Adrenal gland (tissue), 12 donors: ENCODE results near the gene RETSAT. TPM values are rescaled to one million over a fixed set of nuclear protein-coding genes. Genes with fewer than 3 reads are reported as not detected.
"Not testable (repeated sequence)": the region's sequence is repeated elsewhere in the genome, so short reads cannot be mapped to it uniquely, and the experiment has no call there.

Experiments
- DNase-seq, 7 donors: peaks; one replicate each; pipeline ENCODE4 v3.0.0-alpha.2; 2019 to 2020
- H3K27ac ChIP-seq, 5 donors: fragments of 200-600 bp; sonication (generic) in 4 of 5; 1 replicate in 3 of 5; 2 replicates in 2 of 5; pipeline versions ENCODE4 v1.5.1 to v1.8.0; 2016 to 2020; ENCODE audit warnings: mild to moderate bottlenecking in 1 of 5
- H3K27me3 ChIP-seq: fragments of 200-600 bp; 2 replicates; pipeline ENCODE4 v1.8.0; 2021
- H3K36me3 ChIP-seq, 2 donors: fragments of 200-600 bp; replicated peaks in 1 of 2; 1 replicate in 1 of 2; 2 replicates in 1 of 2; pipeline versions ENCODE4 v1.5.1 to v1.8.0; 2018 to 2022
- H3K4me1 ChIP-seq, 2 donors: fragments of 200-600 bp; replicated peaks in 1 of 2; 1 replicate in 1 of 2; 2 replicates in 1 of 2; pipeline versions ENCODE4 v1.5.1 to v1.8.0; 2018 to 2021
- H3K4me3 ChIP-seq, 4 donors: fragments of 200-600 bp; sonication (generic) in 3 of 4; one replicate each; pipeline ENCODE4 v1.5.1; 2016 to 2018
- H3K9me3 ChIP-seq, 3 donors: fragments of 200-600 bp; sonication (generic) in 1 of 3; replicated peaks in 1 of 3; 1 replicate in 2 of 3; 2 replicates in 1 of 3; pipeline versions ENCODE4 v1.5.1 to v1.8.0; 2016 to 2021
- CTCF ChIP-seq, 6 experiments: fragments of 450-650 bp in 4 of 6; fragments of 200-600 bp in 2 of 6; sonication (generic) in 1 of 6; IDR thresholded peaks; 1 replicate in 5 of 6; 2 replicates in 1 of 6; pipeline versions ENCODE4 v1.5.1 to v1.8.0; 2016 to 2021; ENCODE audit warnings: antibody characterized with exemption in 6 of 6, mild to moderate bottlenecking in 2 of 6, moderate library complexity in 1 of 6
- POLR2A ChIP-seq, 2 donors: fragments of 450-650 bp; IDR thresholded peaks; one replicate each; pipeline ENCODE4 v1.6.1; 2017; ENCODE audit warnings: antibody characterized with exemption in 2 of 2, mild to moderate bottlenecking in 2 of 2, moderate library complexity in 1 of 2
- WGBS, 4 donors: extraction: QIAGEN DNeasy Blood & Tissue Kit in 2 of 4; methylation state at CpG; one replicate each; pipeline versions ENCODE4 v1.1.5 to v1.1.7; 2013 to 2017; 5-methylcytosine and 5-hydroxymethylcytosine counted together
- intact Hi-C, 2 donors: fragments of 100-400 bp; cut with DNase I; formaldehyde crosslinking; loops; one replicate each; pipeline versions ENCODE4 v1.14.1 to v1.15.0; 2022 to 2023
- polyA plus RNA-seq, 3 donors: library from polyadenylated mRNA; stranded (reverse); fragments of 200-250 nt in 2 of 3; fragments of 350-450 nt in 1 of 3; fragmentation: Illumina TruSeq in 1 of 3; extraction: RNeasy Lipid Tissue Mini Kit (QIAGEN cat#74804) in 1 of 3; gene quantifications; one replicate each; pipeline ENCODE4 v1.2.3, GENCODE V29; 2013 to 2014
- total RNA-seq, 9 donors: library from RNA; depleted of rRNA in 4 of 9; stranded (reverse); fragments of >200 nt in 4 of 9; fragments of 120-200 nt in 1 of 9; fragmentation: NEBNext Ultra II Directional in 1 of 9; extraction: Animal tissue kit (Norgen Biotek cat#: 25700) in 1 of 9; gene quantifications; one replicate each; pipeline versions ENCODE4 v1.1.0 to v1.2.4, GENCODE V29; 2013 to 2023
- donor health status: healthy with polysubstance abuse.
- donor health status: Bipolar disorder and iron deficiency.
- donor health status: DM: yes; HTN: yes; CAD: no.
- donor health status: DM: no; HTN: no; CAD: no.
- donor health status: DM: no; HTN: no; CAD: no.
- donor health status: DM: yes; HTN: yes; CAD: no.

The RETSAT gene
- total and polyA plus RNA-seq, 12 donors = 26.1 to 209 (median 126) TPM

GRCh38 chr2:85387754-85388153, 33.4 kb upstream of the RETSAT start:
- H3K4me1 ChIP-seq = no peaks in the 10 kb centered on the region
- TF ChIP-seq POLR2A (IDR thresholded peaks at IDR 0.05) (no peak), CTCF (IDR thresholded peaks at IDR 0.05) (no peak)
- H3K27me3 ChIP-seq = no peaks in the 10 kb centered on the region
- intact Hi-C loops = no loop called here
- no peak for DNase-seq
- H3K4me3 ChIP-seq = no peak overlapping the region
- H3K9me3 ChIP-seq = no peaks in the 10 kb centered on the region
- peaks cover 0 to 68% of the 10 kb centered on the region in 2 donors for H3K36me3 ChIP-seq
- no peak overlapping the region for H3K27ac ChIP-seq
- 78 to 93% (median 88%) methylated on average over 2 of the region's 2 CpGs for WGBS, 4 donors

GRCh38 chr2:85385746-85386145, 31.4 kb upstream of the RETSAT start:
- Histone ChIP-seq H3K27ac (no peak overlapping the region), H3K9me3 (no peaks in the 10 kb centered on the region), H3K36me3 (peaks cover 0 to 60% of the 10 kb centered on the region in 2 donors), H3K4me1 (no peaks in the 10 kb centered on the region), H3K27me3 (no peaks in the 10 kb centered on the region), H3K4me3 (no peak overlapping the region)
- intact Hi-C loops = no loop called here
- TF ChIP-seq CTCF (IDR thresholded peaks at IDR 0.05) (no peak), POLR2A (IDR thresholded peaks at IDR 0.05) (no peak)
- DNase-seq = no peak
- WGBS, 4 donors = 81 to 98% (median 85%) methylated on average over 2 of the region's 2 CpGs

GRCh38 chr2:85383850-85384249, 29.5 kb upstream of the RETSAT start:
- Histone ChIP-seq H3K4me1 (no peaks in the 10 kb centered on the region), H3K27ac (no peak overlapping the region), H3K36me3 (peaks cover 0 to 54% of the 10 kb centered on the region in 2 donors), H3K4me3 (no peak overlapping the region), H3K9me3 (no peaks in the 10 kb centered on the region), H3K27me3 (no peaks in the 10 kb centered on the region)
- TF ChIP-seq POLR2A (IDR thresholded peaks at IDR 0.05) = no peak
- no peak for TF ChIP-seq CTCF (IDR thresholded peaks at IDR 0.05)
- no peak for DNase-seq
- 86 to 92% (median 91%) methylated on average over 4 of the region's 4 CpGs for WGBS, 4 donors
- intact Hi-C loops = no loop called here

- intact Hi-C loops = not testable (repeated sequence)
- peaks cover 0 to 50% of the 10 kb centered on the region in 2 donors for H3K36me3 ChIP-seq
Measured at GRCh38 chr2:85383151-85383550, 28.8 kb upstream of the RETSAT start.

GRCh38 chr2:85380048-85380447, 25.7 kb upstream of the RETSAT start:
- Histone ChIP-seq H3K4me1 (no peaks in the 10 kb centered on the region), H3K27ac (no peak overlapping the region), H3K9me3 (no peaks in the 10 kb centered on the region), H3K27me3 (no peaks in the 10 kb centered on the region), H3K36me3 (peaks cover 0 to 40% of the 10 kb centered on the region in 2 donors), H3K4me3 (no peak overlapping the region)
- intact Hi-C loops = no loop called here
- TF ChIP-seq POLR2A (IDR thresholded peaks at IDR 0.05) = no peak
- no peak for TF ChIP-seq CTCF (IDR thresholded peaks at IDR 0.05)
- no peak for DNase-seq
- 62 to 83% (median 78%) methylated on average over 1 of the region's 1 CpG for WGBS, 4 donors

More at GRCh38 chr2:85383151-85383550, 28.8 kb upstream of the RETSAT start:
- 75 to 96% (median 92%) methylated on average over 5 of the region's 5 CpGs for WGBS, 4 donors
- H3K9me3 ChIP-seq, H3K4me1 ChIP-seq, DNase-seq, H3K4me3 ChIP-seq, H3K27ac ChIP-seq, H3K27me3 ChIP-seq: not testable (repeated sequence)
